Stimulated activated CD4-positive, alpha-beta T cell treated with anti-CD3 and anti-CD28 coated beads, Interleukin-4, amount 100 ng/mL, for 4 hours (primary cell): ENCODE data around the gene DEFB124.
"Not testable (repeated sequence)": the region's sequence is repeated elsewhere in the genome, so short reads cannot be mapped to it uniquely, and the experiment has no call there.

Experiments
- DNase-seq, 2 experiments: peaks; one replicate each; pipeline ENCODE4 v3.0.0-alpha.2; 2020

Gene DEFB124, protein sequence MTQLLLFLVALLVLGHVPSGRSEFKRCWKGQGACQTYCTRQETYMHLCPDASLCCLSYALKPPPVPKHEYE

DNA sequence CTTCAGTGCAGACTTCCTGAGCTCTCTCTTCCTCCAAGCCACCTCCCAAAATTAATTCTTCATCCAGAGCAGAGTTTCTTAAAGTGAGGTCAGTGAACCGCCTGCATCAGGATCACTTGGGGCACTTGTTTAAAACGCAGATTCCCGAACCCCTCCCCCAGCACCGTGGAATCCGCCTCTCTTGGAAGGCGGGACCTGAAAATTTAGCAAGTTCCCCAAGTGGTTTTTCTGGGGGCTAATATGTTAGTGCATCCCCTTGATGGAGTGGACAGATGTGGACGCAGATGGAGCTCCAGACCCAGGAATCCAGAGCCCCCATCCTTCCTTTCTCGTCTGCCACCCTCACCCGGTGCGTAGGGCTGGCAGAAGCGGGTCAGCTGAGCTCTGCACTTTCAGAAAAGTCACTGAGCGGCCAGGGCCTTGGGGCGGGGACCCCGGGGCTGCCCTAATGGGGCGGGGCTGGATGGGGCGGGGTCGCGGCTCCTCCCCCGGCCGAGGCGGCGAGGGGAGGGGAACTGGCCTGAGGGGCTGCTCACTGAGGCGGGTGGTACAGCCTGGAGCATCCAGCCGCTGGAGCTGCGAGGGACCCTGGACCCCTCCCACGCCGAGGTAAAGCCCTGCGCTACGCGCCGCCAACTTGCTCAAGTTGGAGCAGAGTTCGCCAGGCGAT lies at the start of gene DEFB124, which contains the start of gene REM1:
Gene DEFB124 (minus strand): TSS at position 370 of the 670 bp plus-strand sequence. CDS start 2,114 bp downstream, outside the sequence.
Gene REM1 (plus strand): TSS at position 531 of the 670 bp plus-strand sequence. CDS start 1,158 bp downstream, outside the sequence.
- no peak for DNase-seq

DNA sequence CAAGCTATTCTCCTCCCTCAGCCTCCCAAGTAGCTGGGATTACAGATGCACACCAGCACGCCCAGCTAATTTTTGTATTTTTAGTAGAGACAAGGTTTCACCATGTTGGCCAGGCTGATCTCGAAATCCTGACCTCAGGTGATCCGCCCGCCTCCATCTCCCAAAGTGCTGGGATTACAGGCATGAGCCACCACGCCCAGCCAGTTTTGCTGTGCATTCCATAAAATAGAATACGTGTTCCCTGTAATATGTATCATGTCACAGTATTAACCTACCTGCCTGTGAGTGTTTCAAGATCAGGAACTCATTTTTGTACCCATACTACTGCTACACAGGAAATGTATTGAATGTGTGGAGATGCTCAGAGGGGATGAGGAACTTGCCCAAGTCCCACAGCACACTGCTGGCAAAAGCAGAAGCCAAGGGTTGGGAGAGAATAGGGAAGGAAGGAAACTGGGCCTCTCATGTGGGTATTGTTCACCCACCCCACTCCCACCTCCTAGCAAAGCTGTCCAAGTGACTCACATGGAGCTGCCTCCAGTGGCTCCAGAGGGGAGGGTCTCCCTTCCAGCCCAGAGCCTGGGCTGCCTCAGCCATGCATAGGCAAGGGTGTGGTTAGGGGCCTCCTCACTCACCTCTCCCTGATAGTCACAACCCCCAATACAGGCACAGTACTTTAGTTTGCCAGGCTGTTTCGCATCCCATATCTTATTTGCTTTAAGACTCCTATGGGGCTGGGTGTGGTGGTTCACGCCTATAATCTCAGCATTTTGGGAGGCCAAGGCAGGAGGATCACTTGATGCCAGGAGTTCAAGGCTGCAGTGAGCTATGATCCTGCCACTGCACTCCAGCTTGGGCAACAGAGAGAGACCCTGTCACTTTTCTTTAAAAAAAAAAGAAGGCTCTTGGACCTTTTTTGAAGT lies 48.7 kb upstream of the DEFB124 start:
- DNase-seq: no peak

DNA sequence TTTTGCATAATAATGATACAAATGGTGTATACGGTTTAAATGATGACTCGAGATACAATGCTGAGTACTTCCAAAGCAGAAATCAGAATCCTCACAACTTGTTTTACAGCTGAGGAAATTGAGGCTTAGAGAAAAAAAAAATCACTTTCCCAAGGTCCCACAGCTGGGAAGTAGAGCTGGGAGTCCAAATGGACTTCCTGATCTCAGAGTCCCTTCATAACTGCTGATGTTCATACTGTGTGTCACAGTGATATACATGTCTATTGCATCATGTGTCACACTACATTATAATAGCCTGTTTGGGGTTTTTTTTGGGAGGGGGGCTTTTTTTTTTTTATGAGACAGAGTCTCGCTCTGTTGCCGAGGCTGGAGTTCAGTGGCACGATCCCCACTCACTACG lies 47.8 kb upstream of the DEFB124 start:
- DNase-seq: no peak

DNA sequence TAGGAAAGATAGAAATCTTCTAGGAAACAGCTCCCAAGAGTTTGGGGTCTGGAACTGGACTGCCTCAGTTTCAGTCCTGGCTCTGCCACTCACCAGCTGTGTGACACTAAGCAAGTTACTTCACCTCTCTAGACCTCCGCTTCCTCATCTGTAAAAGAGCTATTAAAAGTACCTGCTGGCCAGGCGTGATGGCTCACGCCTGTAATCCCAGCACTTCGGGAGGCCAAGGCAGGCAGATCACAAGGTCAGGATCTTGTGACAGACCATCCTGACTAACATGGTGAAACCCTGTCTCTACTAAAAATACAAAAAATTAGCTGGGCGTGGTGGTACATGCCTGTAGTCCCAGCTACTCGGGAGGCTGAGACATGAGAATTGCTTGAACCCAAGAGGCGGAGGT lies 46.3 kb upstream of the DEFB124 start:
- DNase-seq: not testable (repeated sequence)

DNA sequence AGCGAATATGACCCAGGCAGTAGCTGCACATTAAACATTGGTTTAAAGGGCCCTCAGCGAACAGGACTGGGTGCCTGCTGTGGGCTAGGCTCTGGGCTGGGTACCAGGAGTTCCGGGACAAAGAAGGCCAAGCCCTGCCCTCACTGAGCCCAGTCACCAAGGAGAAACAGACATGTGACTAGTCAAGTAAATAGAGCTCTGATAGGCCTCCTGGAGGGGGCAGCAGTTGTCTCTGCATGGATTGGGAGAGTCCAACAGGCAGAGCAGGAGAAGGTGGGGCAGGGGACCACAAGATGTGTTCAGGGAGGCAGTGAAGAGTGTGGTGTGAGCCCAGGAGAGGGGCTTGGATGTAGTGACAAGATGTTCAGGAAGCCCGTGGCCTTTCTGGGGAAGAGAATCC lies 42.4 kb upstream of the DEFB124 start:
- no peak for DNase-seq

DNA sequence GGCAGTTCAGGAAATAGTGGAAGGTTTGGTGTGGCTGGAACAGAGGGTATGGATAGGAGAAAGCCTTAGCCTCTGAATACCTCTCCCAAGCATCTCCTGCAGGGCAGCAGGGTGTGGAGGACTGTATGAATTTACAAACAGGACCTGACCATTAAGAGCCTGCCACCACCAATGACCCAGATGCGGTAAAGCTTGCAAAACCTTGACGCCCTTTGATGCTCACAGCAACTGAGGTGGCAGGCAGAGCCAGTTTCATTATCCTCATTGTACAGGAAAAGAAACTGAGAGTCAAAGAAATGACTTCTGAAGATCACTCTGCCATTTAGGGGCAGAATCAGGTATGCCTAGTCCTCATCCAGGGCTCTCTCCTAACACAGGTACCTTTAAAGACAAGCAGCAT lies 41.7 kb upstream of the DEFB124 start:
- peak in 1 of 2 experiments; percentile 9 for DNase-seq

DNA sequence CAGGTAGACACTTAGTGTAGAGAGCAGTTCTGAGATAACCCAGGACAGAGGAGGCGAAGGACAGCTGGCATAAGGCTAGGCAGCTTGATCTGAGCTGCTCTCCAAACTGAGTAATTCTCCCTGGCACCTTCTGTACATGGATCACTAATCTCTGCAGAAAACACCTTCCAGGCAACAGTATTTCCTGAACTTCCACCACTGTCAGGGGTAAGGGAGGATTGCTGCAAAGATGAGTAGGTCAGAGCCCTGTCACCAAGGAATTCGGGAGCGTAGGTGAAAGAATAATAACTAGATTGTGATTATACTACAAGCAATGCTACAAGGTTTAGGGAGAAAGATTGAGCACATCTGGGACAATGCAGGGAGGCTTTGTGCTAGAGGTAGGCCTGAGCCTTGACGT lies 41.2 kb upstream of the DEFB124 start:
- DNase-seq: no peak

DNA sequence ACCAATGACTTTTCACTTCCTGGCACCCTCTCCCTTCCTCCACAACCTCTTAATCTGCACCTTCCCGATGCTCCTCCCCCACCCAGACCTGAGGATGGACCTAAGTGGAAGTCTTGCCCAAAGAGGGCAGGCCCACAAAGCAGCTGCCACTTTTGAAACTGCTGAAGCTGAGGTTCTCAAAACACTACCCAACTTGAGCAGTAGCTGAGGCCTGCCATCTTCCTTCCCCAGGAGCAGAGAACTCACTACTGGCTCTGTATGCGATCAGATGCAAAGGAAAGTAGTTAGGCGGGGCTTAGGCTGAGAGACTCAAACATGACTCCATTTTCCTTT lies 40.8 kb upstream of the DEFB124 start:
- no peak for DNase-seq

DNA sequence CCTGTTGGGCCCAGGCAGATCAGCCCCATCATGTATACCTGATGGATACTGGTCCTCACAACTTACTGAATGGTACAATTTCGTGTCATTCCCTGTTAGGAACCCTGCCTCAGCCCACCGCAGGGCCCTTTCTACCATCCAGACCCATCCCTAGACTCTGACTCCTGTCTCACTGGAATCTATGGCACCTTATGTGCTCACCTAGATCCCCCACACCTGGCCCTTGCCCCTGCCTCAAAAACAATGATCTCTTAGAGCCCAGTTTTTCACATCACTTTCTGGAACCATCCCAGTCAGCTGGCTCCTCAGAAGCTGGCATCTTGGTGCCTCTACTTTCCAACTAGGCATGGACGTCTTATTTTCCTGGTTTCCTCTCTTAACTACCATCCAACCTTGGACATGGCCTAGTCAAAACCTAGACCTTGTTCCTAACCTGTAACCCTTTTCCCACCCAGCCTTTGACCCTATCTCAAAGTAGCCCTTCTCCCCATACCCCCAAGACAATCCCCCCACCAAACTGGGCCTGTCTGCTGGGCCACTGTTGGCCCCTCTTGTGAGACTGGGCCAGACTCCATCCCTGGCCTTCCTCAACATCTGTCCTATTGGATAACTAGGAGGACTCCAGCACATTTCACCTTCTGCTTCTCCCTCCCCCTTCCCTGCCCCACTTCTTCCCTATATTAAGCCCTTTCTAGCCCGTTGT lies 40.3 kb upstream of the DEFB124 start:
- no peak for DNase-seq

DNA sequence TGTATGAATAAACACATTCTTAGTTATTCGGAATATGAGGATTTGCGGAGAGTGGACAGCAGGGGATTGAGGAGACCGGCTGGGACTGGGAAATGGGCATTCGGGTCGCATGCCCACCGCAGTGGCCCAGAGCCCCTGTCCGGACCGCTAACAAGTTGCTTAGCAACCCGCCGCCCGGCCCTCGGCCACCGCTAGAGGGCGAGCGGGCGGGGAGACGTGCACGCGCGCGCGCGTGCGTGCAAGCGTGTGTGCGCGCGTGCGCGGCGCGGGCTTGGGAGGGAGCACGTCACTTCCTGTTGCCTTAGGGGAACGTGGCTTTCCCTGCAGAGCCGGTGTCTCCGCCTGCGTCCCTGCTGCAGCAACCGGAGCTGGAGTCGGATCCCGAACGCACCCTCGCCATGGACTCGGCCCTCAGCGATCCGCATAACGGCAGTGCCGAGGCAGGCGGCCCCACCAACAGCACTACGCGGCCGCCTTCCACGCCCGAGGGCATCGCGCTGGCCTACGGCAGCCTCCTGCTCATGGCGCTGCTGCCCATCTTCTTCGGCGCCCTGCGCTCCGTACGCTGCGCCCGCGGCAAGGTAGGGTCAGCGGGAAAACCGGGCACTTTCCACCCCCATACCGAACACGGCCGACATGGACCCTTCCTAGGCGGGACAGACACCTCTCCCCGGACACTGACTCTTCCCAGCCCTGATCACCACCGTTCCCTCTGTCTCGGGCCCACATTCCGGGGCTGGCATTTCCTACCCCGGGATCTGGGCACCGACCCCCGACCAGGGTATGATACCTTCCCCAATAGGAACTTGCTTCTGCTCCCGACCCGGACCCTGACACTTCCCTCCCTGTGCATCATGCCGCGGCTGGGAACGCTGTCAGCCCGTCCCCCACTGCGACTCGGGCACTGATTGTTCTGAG lies 39.5 kb upstream of the DEFB124 start, which contains the start of gene HM13:
Gene HM13 (plus strand): TSS at position 289 of the 918 bp plus-strand sequence. CDS start 110 bp downstream, at position 399.
- DNase-seq: peak; percentile 84

DNA sequence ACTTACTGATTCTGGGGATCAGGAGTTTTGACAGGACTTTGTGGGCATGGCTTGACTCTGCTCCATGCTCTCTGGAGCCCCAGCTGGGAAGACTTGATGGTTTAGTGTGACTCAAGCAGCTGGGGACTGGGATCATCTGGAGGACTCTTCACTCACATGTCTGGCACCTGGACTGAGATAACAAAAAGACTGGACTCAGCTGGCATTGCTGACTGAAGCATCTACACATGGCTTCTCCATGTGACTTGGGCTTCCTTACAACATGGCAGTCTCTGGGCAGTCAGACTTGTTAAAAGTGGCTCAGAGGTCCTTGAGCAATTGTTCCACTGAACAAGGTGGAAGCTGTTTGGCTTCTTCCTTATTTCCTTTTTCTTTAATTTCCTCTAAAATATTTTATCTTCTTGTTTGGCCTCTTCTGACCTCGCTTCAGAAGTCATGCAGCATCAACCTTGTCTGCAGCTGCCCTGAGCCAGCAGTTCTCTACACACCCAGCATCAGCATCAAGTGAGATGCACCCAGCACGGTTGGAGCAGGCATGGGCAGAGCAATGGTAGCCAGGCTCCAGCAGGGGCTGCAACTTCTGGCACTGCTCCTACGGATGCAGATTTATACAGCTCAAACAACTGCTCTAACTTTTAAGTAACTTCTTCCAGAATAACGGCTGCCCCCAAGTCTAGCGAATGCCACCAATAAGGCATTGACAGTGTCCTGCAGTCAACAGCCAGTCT lies 33.8 kb upstream of the DEFB124 start:
- no peak for DNase-seq

DNA sequence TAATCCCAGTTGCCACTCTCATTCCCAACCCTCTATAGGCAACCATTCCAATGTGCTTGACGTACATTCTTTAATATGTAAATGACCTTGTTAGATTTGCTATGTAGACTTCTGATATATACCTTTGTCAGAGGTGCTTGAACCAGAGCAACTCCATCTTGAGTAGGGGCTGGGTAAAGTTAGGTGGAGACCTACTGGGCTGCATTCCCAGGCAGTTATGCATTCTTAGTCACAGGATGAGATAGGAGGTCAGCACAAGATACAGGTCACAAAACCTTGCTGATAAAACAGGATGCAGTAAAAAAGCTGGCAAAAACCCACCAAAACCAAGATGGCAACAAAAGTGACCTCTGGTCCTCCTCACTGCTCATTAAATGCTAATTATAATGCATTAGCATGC lies 31.0 kb upstream of the DEFB124 start:
- no peak for DNase-seq

DNA sequence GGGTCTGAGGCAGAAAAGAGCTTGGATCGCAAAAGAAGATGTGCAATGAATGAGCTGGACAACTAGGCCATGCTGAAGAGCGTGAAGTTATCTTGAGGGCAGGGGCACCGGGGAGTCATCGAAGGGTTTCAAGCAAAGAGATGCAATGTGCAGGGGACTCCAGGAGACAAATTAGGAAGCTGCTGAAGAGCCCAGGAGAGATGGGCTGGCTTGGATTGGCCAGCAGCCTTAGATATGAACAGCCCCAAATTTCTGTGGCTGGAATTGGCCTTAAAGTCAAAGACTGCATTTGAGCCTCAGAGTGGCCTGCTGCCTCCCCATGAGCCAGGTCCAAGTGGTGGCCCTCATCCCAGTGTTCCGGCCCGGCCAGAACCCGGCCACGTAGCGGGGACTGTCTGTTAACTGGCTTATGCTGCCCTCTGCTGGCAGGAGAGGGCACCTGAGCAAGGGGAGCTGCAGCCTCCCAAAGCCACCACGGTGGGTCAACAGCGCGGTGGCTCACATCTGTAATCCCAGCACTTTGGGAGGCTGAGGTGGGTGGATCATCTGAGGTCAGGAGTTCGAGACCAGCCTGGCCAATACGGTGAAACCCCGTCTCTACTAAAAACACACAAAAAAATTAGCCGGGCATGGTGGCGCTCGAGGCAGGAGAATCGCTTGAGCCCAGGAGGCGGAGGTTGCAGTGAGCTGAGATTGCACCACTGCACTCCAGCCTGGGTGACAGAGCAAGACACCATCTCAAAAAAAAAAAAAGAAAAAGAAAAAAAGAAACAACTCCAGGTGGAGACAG lies 28.2 kb upstream of the DEFB124 start:
- peak; percentile 59 to 75 for DNase-seq

DNA sequence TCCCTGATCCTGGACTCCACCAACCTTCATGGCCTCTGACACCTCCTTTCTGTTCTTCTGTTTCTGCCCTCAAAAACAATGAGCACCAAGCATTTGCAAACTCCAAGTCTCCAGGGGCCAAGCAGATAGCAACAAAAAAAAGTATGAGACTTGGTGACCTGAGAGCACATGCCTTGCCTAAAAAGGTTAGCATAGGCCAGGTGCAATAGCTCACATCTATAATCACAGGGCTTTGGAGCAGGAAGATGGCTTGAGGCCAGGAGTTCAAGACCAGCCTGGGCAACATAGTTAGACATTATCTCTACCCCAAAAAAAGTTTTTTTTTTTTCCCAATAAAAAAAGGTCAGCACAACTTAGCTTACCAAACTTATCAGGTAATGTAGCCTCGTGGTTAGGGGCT lies 25.6 kb upstream of the DEFB124 start:
- DNase-seq: no peak

DNA sequence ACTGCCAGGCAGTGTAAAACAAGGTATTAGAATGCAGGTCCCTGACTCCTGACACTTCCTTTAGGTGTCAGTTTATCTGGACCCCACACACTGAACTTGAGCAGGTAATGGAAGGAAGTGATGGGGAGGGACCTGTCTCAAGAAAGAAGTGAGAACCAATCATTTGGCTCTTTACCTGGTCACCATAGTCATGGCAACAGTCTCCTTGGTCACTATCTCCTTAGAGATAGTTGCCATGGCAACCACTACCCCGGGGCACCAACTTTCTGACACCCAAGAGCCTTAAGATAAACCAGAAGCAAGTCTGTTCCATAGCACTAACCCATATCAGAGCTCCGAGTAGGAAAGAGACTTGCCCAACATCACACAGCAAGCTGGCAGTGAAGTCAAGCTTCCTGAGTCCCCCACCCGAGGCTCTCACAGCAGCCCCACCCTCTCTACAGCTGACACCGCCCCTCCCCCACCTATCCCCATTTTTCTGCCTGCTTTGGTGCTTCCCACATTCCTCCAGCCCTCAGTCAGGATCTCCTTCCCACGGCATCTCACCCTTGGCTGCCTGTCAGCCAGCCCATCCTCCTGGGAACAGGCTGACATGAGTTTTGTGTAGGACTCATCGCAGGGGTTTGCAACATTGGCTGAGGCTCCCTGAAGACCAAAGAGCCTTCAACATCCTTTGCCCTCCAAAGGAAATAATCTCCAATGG lies 23.1 kb upstream of the DEFB124 start:
- no peak for DNase-seq

DNA sequence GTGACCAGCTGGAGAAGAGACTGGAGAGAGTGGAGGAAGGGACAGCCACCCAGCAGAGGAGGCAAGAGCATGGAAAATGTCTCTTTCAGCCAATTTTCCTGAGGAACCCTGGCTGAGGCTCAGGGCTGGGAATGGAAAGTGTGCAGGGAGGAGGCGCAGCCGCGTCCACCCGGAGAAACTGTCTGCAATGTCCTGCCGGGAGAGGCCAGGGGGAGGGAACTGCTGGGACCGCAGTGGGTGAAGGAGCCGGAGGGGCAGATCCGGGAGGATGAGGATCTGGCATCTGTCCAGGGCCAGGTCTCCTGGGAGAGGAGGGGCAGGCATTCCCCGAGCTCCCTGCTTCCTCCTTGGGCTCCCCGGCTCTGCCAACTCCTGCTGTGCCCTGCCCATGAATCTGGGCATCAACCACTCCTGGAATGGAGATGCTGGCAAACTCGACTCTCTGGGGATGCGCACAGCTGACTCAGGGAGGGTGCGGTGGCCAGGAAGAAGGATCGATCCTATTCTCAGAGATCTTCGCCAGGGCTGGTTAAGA lies 21.9 kb upstream of the DEFB124 start:
- DNase-seq: no peak

DNA sequence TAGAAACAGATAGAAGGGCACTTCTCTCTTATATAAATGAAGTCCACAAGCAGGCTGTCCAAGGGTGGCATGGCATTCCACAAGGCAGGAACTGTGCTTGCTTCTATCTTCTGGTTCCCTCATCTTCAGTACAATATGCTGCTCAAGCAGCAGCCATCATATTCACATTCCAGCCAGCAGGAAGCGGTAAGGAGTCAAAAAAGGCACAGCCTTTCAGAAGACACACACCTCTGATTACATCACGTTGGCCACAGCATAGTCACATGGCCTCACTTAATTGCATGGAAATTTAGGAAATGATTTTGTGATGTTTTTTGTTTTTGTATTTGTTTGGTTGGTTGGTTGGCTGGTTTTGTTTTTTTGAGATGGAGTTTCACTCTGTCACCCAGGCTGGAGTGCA lies 19.2 kb upstream of the DEFB124 start:
- DNase-seq: no peak

DNA sequence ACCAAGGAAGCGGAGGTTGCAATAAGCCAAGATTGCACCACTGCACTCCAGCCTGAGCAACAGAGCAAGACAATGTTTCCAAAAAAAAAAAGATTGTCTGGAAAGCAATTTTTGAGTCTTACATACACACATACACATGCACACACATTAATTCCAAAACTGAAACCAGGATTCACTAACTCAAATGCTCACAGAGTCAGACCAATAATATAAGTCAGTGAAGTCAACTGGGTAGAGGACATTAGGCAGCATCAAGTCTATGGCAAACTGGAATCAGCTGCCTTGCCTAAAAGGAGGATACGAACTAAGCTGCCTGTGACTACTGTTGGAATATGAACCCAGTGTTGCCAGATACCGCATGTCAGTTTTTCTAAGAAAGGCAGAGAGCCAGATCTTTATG lies 15.8 kb upstream of the DEFB124 start:
- no peak for DNase-seq

DNA sequence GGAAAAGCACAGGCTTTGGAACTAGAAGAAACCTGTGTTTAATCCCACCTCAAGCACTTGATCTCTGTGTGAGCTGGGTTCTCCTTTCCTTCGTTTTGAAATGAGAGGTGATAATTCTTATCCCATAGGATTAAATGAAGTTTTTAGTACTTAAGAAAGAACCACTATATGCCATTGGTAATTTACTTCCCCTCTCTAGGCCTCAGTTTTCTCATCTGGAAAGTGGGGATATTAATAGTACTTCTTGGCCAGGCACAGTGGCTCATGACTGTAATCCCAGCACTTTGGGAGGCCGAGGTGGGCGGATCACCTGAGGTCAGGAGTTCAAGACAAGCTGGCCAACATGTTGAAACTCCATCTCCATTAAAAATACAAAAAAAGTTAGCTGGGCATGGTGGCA lies 14.2 kb upstream of the DEFB124 start:
- DNase-seq: no peak

DNA sequence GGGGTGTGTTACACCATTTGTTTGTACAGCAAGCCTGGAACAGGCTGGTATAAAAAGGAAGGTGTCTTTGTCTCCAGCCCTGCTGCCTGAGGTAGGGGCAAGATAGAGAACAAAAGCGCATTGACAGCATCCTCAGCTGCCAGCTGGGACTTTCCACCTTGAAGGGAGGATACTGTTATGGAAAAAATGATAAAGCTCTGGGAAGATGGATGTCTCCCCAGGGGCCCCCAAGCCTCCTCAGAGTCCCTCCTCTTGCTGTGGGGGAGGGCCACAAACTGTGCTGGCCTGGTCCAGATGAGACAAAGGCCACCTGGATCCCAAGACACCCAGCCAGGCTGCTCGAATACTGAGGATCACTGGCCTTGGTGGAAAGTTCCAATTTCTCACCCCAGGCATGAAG lies 13.2 kb upstream of the DEFB124 start:
- no peak for DNase-seq
